PC-9 (cell line): ENCODE data around the gene LGI1.

Source experiments
- CTCF ChIP-seq: fragments of 200-600 bp; sonication (generic); conservative IDR thresholded peaks from 2 replicates; pipeline ENCODE4 v1.6.1; 2017; ENCODE audit warnings: mixed run types, antibody characterized with exemption, mild to moderate bottlenecking, moderate library complexity
- EZH2 ChIP-seq: fragments of 200-600 bp; sonication (generic); IDR thresholded peaks from 2 replicates; pipeline ENCODE4 v1.8.0; 2017; ENCODE audit warnings: antibody characterized with exemption, low read depth

DNA sequence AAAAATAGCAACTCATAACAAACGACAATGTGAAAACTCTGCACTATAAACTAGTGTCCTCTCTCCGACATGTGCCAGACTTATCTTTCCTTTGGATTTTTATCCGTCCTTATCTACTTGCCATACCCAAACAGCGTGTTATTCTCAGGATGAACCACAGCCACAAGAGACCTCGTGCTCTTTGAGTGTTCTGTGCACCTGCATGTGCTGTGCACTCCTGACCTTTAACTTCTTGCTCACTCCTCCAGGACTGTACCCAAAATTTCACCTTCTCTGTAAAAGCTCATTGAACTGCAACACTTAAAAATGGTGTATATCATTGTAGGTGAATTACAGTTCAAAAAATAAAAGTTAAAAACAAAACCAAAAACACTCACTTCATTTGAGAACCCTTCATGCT lies 78.0 kb downstream of the LGI1 start:
- TF ChIP-seq CTCF (no peak), EZH2 (no peak)
